ENCODE results near the gene FOXD2. TPM values are rescaled to one million over a fixed set of nuclear protein-coding genes. Genes with fewer than 3 reads are reported as not detected.

The FOXD2 gene
- polyA plus RNA-seq, 1 of the 3 experiments (the other 2 are of a cell fraction) = not detected

- TF ChIP-seq RCOR1 (IDR thresholded peaks at IDR 0.05; ENCODE audit: low read length) = no peak
- no peak for TF ChIP-seq FOXM1 (IDR thresholded peaks at IDR 0.05; ENCODE audit: low read depth)
- no peak for TF ChIP-seq MEF2A (IDR thresholded peaks at IDR 0.05; ENCODE audit: borderline replicate concordance, low read depth)
- no peak for TF ChIP-seq CHD2 (IDR thresholded peaks at IDR 0.05; ENCODE audit: low read length, partially characterized antibody)
- TF ChIP-seq GABPA (IDR thresholded peaks at IDR 0.05; ENCODE audit: low read depth) = no peak
- TF ChIP-seq PBX3 (IDR thresholded peaks at IDR 0.05) = no peak
- TF ChIP-seq CTCF (IDR thresholded peaks at IDR 0.05) = no peak
- no peak for TF ChIP-seq RAD21 (IDR thresholded peaks at IDR 0.05; ENCODE audit: low read length)
- TF ChIP-seq ZBTB33 (IDR thresholded peaks at IDR 0.05; ENCODE audit: borderline replicate concordance, low read depth) = no peak
- TF ChIP-seq TAF1 (IDR thresholded peaks at IDR 0.05; ENCODE audit: borderline replicate concordance, low read depth, low read length) = no peak
- no peak for TF ChIP-seq NRF1 (IDR thresholded peaks at IDR 0.05; ENCODE audit: low read depth, low read length)
- no peak for TF ChIP-seq YY1 (IDR thresholded peaks at IDR 0.05; ENCODE audit: low read depth)
- TF ChIP-seq FOSL2 (IDR thresholded peaks at IDR 0.05; ENCODE audit: borderline replicate concordance, low read depth) = no peak
- TF ChIP-seq SMC3 (IDR thresholded peaks at IDR 0.05; ENCODE audit: low read depth, low read length) = no peak
- TF ChIP-seq REST (IDR thresholded peaks at IDR 0.05; ENCODE audit: low read depth, low read length) = no peak
- no peak for TF ChIP-seq MXI1 (IDR thresholded peaks at IDR 0.05; ENCODE audit: low read depth, low read length)
- TF ChIP-seq IRF3 (IDR thresholded peaks at IDR 0.05; ENCODE audit: low read depth, low read length) = no peak
- no peak for TF ChIP-seq EP300 (IDR thresholded peaks at IDR 0.05; ENCODE audit: borderline replicate concordance in 1 of 2, low read depth in 1 of 2, low read length in 1 of 2)
- DNase-seq = no peak
- H3K9me2 ChIP-seq = no peaks in the 10 kb centered on the region
- ChIA-PET CTCF (interaction anchor here (0.8 to 4.6 kb wide), 5 partner anchors 10 to 266 kb away, joined by 3 to 23 read pairs (median 4); no protein-coding TSS in a partner anchor), POLR2A (no interaction called here)
- no peak overlapping the region for H2AFZ ChIP-seq (ENCODE audit: low read depth)
- no peaks in the 10 kb centered on the region for H4K20me1 ChIP-seq (ENCODE audit: insufficient read depth)
- no peak overlapping the region for H3K27ac ChIP-seq (ENCODE audit: low read depth in 2 of 2, low read length in 1 of 2)
- H3K9ac ChIP-seq = no peak overlapping the region
- no peak overlapping the region for H3K4me3 ChIP-seq (ENCODE audit: low read depth in 2 of 2, low read length in 1 of 2)
- H3K4me2 ChIP-seq = no peak overlapping the region
- H3K79me2 ChIP-seq (ENCODE audit: insufficient read depth) = no peaks in the 10 kb centered on the region
- H3F3A ChIP-seq (replicated peaks; ENCODE audit: insufficient read depth) = no peaks in the 10 kb centered on the region
- H3K36me3 ChIP-seq (replicated peaks in 1 of 2; ENCODE audit: control insufficient read depth in 1 of 2, insufficient read depth in 2 of 2, low read length in 1 of 2) = no peaks in the 10 kb centered on the region
- H3K9me3 ChIP-seq = no peaks in the 10 kb centered on the region
- no peaks in the 10 kb centered on the region for H3K4me1 ChIP-seq (ENCODE audit: control insufficient read depth in 1 of 2, insufficient read depth in 2 of 2, low read depth in 1 of 2, low read length in 1 of 2)
- peaks cover 15% of the 10 kb centered on the region for H3K27me3 ChIP-seq (ENCODE audit: insufficient read depth)
Observed at GRCh38 chr1:47460456-47460855, 22.6 kb downstream of the FOXD2 start.
